CD14-positive monocyte (primary cell): Measurements from ENCODE around the gene CARD11. TPM values are rescaled to one million over a fixed set of nuclear protein-coding genes. Genes with fewer than 3 reads are reported as not detected.
A peak's percentile ranks its signal among the peaks of the same experiment; 100 is the strongest.

Experiments used
- DNase-seq, 3 donors: peaks; one replicate each; pipeline ENCODE4 v3.0.0-alpha.2; 2011 to 2022
- H2AFZ ChIP-seq: 2 replicates; pipeline ENCODE4 v1.6.0; 2012; ENCODE audit warnings: mild to moderate bottlenecking, low read depth, low read length, inconsistent platforms; ENCODE audit not compliant: insufficient read depth, poor library complexity, severe bottlenecking
- H3K27ac ChIP-seq, 2 donors: 1 replicate in 1 of 2; 2 replicates in 1 of 2; pipeline ENCODE4 v1.5.1; 2012 to 2013; ENCODE audit warnings: low read length in 2 of 2, control low read depth in 1 of 2, inconsistent platforms in 1 of 2, low read depth in 1 of 2, mild to moderate bottlenecking in 1 of 2
- H3K27me3 ChIP-seq, 2 donors: one replicate each; pipeline versions ENCODE4 v1.6.0 to v1.6.1; 2011 to 2013; ENCODE audit warnings: low read length in 2 of 2; ENCODE audit not compliant: control insufficient read depth in 2 of 2, insufficient read depth in 2 of 2
- H3K36me3 ChIP-seq, 2 donors: replicated peaks in 1 of 2; 1 replicate in 1 of 2; 2 replicates in 1 of 2; pipeline versions ENCODE4 v1.5.1 to v1.6.1; 2012 to 2013; ENCODE audit warnings: low read length in 2 of 2, control low read depth in 1 of 2, inconsistent platforms in 1 of 2, mild to moderate bottlenecking in 1 of 2; ENCODE audit not compliant: insufficient read depth in 2 of 2, control insufficient read depth in 1 of 2
- H3K4me1 ChIP-seq, 2 donors: 1 replicate in 1 of 2; 2 replicates in 1 of 2; pipeline versions ENCODE4 v1.5.1 to v1.6.1; 2012 to 2013; ENCODE audit warnings: low read length in 2 of 2, control low read depth in 1 of 2, inconsistent platforms in 1 of 2, mild to moderate bottlenecking in 1 of 2, moderate library complexity in 1 of 2; ENCODE audit not compliant: insufficient read depth in 2 of 2, control insufficient read depth in 1 of 2
- H3K4me2 ChIP-seq: replicated peaks from 2 replicates; pipeline ENCODE3; 2012; ENCODE audit warnings: low read length, moderate library complexity, mild to moderate bottlenecking; ENCODE audit not compliant: poor library complexity, severe bottlenecking; ENCODE audit errors: extremely low read depth
- H3K4me3 ChIP-seq, 3 experiments: fragments of 200-600 bp in 1 of 3; sonication (generic) in 1 of 3; replicated peaks in 1 of 3; 1 replicate in 2 of 3; 2 replicates in 1 of 3; pipeline ENCODE4 v1.5.1; 2011 to 2013; ENCODE audit warnings: low read length in 3 of 3, mild to moderate bottlenecking in 3 of 3, control low read depth in 2 of 3, low read depth in 2 of 3, inconsistent platforms in 1 of 3, moderate library complexity in 1 of 3
- H3K79me2 ChIP-seq: 2 replicates; pipeline ENCODE4 v1.6.0; 2012; ENCODE audit warnings: mild to moderate bottlenecking, control low read depth, inconsistent platforms, low read length, moderate library complexity; ENCODE audit not compliant: insufficient read depth
- H3K9ac ChIP-seq: 2 replicates; pipeline ENCODE4 v1.6.0; 2017; ENCODE audit warnings: low read length, mild to moderate bottlenecking; ENCODE audit not compliant: insufficient read depth, poor library complexity, severe bottlenecking
- H3K9me3 ChIP-seq, 2 donors: replicated peaks in 1 of 2; 1 replicate in 1 of 2; 2 replicates in 1 of 2; pipeline versions ENCODE4 v1.5.1 to v1.6.1; 2012 to 2013; ENCODE audit warnings: low read length in 2 of 2, control low read depth in 1 of 2; ENCODE audit not compliant: control insufficient read depth in 1 of 2, insufficient read depth in 1 of 2
- H4K20me1 ChIP-seq: 2 replicates; pipeline ENCODE4 v1.6.0; 2012; ENCODE audit warnings: mild to moderate bottlenecking, low read length, control low read depth, moderate library complexity; ENCODE audit not compliant: insufficient read depth
- H3K27ac Mint-ChIP-seq, 7 donors: one replicate each; pipeline ENCODE4 v1.8.0; 2020; ENCODE audit warnings: mild to moderate bottlenecking in 7 of 7, mixed read lengths in 7 of 7, moderate library complexity in 6 of 7, inconsistent platforms in 2 of 7
- H3K27me3 Mint-ChIP-seq, 3 donors: one replicate each; pipeline ENCODE4 v1.8.0; 2021 to 2022; ENCODE audit warnings: low read depth in 3 of 3, mild to moderate bottlenecking in 3 of 3, mixed read lengths in 3 of 3, moderate library complexity in 3 of 3, inconsistent platforms in 1 of 3
- H3K36me3 Mint-ChIP-seq, 2 donors: one replicate each; pipeline ENCODE4 v1.8.0; 2020; ENCODE audit warnings: mixed read lengths in 2 of 2, inconsistent platforms in 1 of 2, mild to moderate bottlenecking in 1 of 2
- H3K4me1 Mint-ChIP-seq: one replicate; pipeline ENCODE4 v1.8.0; 2020; ENCODE audit warnings: mild to moderate bottlenecking, mixed read lengths
- H3K4me3 Mint-ChIP-seq, 2 donors: one replicate each; pipeline ENCODE4 v1.8.0; 2020; ENCODE audit warnings: mild to moderate bottlenecking in 2 of 2, mixed read lengths in 2 of 2, moderate library complexity in 1 of 2
- H3K9me3 Mint-ChIP-seq, 7 donors: one replicate each; pipeline ENCODE4 v1.8.0; 2020 to 2022; ENCODE audit warnings: mixed read lengths in 7 of 7, mild to moderate bottlenecking in 6 of 7, moderate library complexity in 6 of 7, inconsistent platforms in 2 of 7
- WGBS: methylation state at CpG from one replicate; pipeline ENCODE4 v1.1.5; 2013; ENCODE audit warnings: missing lambda C conversion rate; ENCODE audit not compliant: insufficient coverage; 5-methylcytosine and 5-hydroxymethylcytosine counted together
- intact Hi-C, 2 donors: fragments of 100-400 bp; cut with micrococcal nuclease; formaldehyde crosslinking; loops; one replicate each; pipeline versions ENCODE4 v1.15.0 to v1.15.1; 2023
- polyA plus RNA-seq, 3 donors: library from polyadenylated mRNA; depleted of rRNA in 1 of 3; unstranded in 2 of 3; stranded (reverse) in 1 of 3; fragments of 300-500 nt in 2 of 3; fragments of >200 nt in 1 of 3; fragmentation: Illumina TruSeq in 2 of 3; gene quantifications; 1 replicate in 2 of 3; 2 replicates in 1 of 3; pipeline ENCODE4 v1.2.3, GENCODE V29; 2012 to 2021
- TF ChIP-seq, protein P1 (sequence below): fragments of 200-600 bp; IDR thresholded peaks from one replicate; pipeline ENCODE4 v1.8.0; 2022; ENCODE audit warnings: antibody characterized with exemption, mild to moderate bottlenecking

The CARD11 gene
- polyA plus RNA-seq, 3 donors, result 0.04 to 0.17 TPM; not detected in 1

GRCh38 chr7:2956526-2957368, 86.9 kb downstream of the CARD11 start:
- DNase-seq, result peak; percentile 71 to 89 (median 80)
- H3K27me3 Mint-ChIP-seq, result peaks cover 3 to 19% (median 18%) of the 10 kb centered on the region in 3 donors
- H4K20me1 ChIP-seq, result no peaks in the 10 kb centered on the region
- H3K4me2 ChIP-seq, result no peak overlapping the region
- H3K4me1 ChIP-seq, result peaks cover 18% of the 10 kb centered on the region in 2 donors
- no peaks in the 10 kb centered on the region for H3K79me2 ChIP-seq
- H3K36me3 ChIP-seq, result no peaks in the 10 kb centered on the region
- no peak overlapping the region for H3K9ac ChIP-seq
- peaks cover 0 to 2% of the 10 kb centered on the region in 2 donors for H3K36me3 Mint-ChIP-seq
- no peaks in the 10 kb centered on the region for H3K27me3 ChIP-seq
- 45% methylated on average over 5 of the region's 12 CpGs for WGBS
- intact Hi-C loops, result no loop called here
- H3K4me1 Mint-ChIP-seq, result peaks cover 21% of the 10 kb centered on the region
- TF ChIP-seq, protein P1, sequence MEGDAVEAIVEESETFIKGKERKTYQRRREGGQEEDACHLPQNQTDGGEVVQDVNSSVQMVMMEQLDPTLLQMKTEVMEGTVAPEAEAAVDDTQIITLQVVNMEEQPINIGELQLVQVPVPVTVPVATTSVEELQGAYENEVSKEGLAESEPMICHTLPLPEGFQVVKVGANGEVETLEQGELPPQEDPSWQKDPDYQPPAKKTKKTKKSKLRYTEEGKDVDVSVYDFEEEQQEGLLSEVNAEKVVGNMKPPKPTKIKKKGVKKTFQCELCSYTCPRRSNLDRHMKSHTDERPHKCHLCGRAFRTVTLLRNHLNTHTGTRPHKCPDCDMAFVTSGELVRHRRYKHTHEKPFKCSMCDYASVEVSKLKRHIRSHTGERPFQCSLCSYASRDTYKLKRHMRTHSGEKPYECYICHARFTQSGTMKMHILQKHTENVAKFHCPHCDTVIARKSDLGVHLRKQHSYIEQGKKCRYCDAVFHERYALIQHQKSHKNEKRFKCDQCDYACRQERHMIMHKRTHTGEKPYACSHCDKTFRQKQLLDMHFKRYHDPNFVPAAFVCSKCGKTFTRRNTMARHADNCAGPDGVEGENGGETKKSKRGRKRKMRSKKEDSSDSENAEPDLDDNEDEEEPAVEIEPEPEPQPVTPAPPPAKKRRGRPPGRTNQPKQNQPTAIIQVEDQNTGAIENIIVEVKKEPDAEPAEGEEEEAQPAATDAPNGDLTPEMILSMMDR, result no peak
- H3K4me3 ChIP-seq, result no peak overlapping the region
- H3K4me3 Mint-ChIP-seq, result no peak overlapping the region
- H3K9me3 ChIP-seq, result no peaks in the 10 kb centered on the region
- peak overlapping the region in 5 of 7 donors; percentile 26 to 82 (median 58) for H3K27ac Mint-ChIP-seq
- H3K9me3 Mint-ChIP-seq, result peaks cover 0 to 3% (median 0%) of the 10 kb centered on the region in 7 donors
- no peak overlapping the region for H2AFZ ChIP-seq
- H3K27ac ChIP-seq, result peak overlapping the region in 1 of 2 donors; percentile 8

DNA sequence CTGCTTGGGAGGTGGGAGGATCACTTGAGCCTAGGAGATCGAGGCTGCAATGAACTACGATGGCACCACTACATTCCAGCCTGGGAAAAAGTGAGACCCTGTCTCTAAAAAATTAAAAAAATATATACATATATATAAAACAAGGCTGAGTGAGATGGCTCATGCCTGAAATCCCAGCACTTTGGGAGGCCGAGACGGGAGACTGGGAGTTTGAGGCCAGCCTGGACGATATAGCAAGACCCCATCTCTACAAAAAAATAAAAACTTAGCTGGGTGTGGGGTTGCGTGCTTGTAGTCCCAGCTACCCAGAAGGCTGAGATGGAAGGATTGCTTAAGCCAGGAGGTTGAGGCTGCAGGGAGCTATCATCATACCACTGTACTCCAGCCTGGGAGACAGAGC, 87.6 kb downstream of the CARD11 start:
- TF ChIP-seq, protein P1, result no peak

More for the DNA sequence above, 87.6 kb downstream of the CARD11 start:
- Histone ChIP-seq H3K9me3 (no peaks in the 10 kb centered on the region), H3K9ac (no peak overlapping the region), H4K20me1 (no peaks in the 10 kb centered on the region), H2AFZ (no peak overlapping the region), H3K27me3 (no peaks in the 10 kb centered on the region), H3K36me3 (no peaks in the 10 kb centered on the region), H3K4me1 (peaks cover 24 to 25% of the 10 kb centered on the region in 2 donors), H3K4me2 (no peak overlapping the region), H3K79me2 (no peaks in the 10 kb centered on the region), H3K4me3 (no peak overlapping the region), H3K27ac (no peak overlapping the region)
- H3K4me1 Mint-ChIP-seq, result peaks cover 28% of the 10 kb centered on the region
- H3K27me3 Mint-ChIP-seq, result peaks cover 3 to 22% (median 15%) of the 10 kb centered on the region in 3 donors
- no CpG with 5 or more reads among the region's 6 CpGs for WGBS
- DNase-seq, result no peak
- H3K4me3 Mint-ChIP-seq, result no peak overlapping the region
- peaks cover 0 to 3% (median 0%) of the 10 kb centered on the region in 7 donors for H3K9me3 Mint-ChIP-seq
- peak overlapping the region in 1 of 7 donors; percentile 26 for H3K27ac Mint-ChIP-seq
- peaks cover 0 to 2% of the 10 kb centered on the region in 2 donors for H3K36me3 Mint-ChIP-seq
- intact Hi-C loops, result no loop called here
